GM19395 (cell line): ENCODE data around the gene PPID.
"Not testable (repeated sequence)": the region's sequence is repeated elsewhere in the genome, so short reads cannot be mapped to it uniquely, and the experiment has no call there.

Experiments used
- ATAC-seq: cut with Tn5 transposase; IDR thresholded peaks from one replicate; pipeline ENCODE4 v1.9.1; 2021; ENCODE audit warnings: mild to moderate bottlenecking, moderate library complexity; ENCODE audit not compliant: unreplicated experiment

PPID gene

DNA sequence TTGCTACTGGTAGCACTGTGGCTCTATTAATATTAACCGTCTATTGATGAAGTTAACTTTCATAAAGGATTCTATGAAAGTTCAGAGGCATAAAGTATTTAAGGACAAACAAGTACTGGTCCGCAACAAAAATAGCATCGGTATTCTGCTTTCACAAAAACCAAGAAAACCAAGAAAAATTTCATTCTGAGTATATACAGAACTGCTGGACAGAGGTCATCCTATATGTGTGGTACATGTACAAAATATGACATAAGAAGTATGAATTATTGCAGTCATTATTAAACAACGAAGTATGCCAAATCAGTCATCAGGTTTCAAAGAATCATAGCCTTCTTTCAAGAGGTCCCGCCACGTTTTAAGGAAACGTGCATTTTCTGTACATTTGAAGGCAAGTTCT lies 53.9 kb downstream of the PPID start:
- ATAC-seq, result no peak

DNA sequence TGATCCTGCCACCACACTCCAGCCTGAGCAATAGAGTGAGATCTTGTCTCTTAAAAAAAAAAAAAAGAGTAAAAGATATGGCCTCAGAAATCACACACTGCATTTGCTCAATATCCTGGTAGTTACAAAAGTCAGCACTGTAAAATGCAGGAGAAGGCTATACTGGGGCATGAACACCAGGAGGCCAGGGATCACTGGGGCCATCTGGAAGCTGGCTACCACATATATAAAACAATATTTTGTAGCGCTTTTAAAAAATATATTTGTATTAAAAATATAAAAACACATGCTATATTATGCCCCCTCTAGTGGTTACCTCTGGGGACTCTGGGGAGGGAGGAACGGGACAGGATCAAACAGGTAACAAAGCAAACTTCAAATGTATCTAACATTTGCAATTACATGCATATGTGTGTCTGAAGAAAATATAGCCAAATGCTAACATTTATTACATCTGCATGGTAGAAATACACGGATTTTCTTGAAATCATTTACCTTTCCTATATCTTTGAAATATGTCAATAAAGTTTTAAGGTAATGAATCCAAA lies 55.5 kb downstream of the PPID start:
- no peak for ATAC-seq

DNA sequence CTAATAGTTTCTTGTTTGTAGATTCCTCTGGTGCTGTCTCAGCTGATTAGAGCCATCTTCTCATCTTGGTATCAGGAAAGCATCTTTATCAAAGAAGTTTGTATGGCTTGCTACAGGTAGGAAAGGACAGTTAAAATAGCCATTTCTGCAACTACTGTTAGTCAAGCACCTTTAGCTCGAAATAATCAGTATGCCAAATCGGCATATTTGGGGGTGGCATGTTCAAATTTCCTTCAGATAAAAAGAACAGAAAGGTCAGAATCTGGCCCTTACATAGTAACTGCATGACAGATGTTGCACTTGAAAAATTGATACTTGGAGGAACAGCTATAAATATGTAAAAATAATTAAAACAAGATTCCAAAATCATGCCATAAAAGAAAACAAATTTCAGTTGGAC lies 56.3 kb downstream of the PPID start:
- ATAC-seq, result no peak

DNA sequence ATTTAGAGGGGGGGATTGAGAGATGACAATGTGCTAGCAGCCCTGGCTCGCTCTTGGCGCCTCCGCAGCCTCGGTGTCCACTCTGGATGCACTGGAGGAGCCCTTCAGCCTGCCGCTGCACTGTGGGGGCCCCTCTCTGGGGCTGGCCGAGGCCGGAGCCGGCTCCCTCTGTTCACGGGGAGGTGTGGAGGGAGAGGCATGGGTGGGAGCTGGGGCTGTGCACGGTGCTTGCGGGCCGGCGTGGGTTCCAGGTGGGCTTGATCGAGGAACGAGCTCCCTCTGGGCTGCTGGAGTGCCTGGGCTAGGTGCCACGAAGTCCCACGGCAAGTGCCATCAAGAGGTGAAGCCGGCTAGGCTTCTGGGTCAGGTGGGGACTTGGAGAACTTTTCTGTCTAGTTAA lies 58.4 kb downstream of the PPID start:
- no peak for ATAC-seq

DNA sequence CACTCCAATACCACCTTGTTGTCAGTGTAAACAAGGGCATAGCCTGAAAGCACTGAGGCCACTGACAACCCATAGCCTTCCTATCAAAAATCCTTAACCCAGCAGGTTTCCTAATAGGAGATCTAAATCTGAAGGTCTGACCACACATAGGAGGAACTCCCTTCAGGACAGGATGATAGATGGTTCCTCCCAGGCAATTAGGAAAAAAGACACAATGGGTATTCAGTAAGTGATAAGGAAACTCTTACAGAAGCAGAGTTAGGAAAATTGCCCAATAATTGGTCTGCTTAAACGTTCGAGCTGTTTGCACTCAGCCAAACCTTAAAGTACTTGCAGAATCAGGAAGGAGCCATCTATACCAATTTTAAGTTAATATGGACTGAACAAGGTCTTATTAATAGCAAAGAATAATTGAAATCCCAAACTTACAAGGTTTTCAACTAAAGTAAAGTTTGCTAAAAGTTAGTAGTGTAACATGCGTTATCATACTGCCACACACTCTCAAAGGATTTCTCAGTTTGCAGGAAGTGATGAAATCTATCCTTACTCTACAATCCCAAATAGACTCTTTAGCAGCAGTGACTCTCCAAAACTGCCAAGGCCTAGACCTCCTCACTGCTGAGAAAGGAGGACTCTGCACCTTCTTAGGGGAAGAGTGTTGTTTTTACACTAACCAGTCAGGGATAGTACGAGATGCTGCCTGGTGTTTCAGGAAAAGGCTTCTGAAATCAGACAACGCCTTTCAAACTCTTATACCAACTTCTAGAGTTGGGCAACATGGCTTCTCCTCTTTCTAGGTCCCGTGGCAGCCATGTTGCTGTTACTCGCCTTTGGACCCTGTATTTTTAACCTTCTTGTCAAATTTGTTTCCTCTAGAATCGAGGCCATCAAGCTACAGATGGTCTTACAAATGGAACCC lies 59.2 kb downstream of the PPID start:
- not testable (repeated sequence) for ATAC-seq

DNA sequence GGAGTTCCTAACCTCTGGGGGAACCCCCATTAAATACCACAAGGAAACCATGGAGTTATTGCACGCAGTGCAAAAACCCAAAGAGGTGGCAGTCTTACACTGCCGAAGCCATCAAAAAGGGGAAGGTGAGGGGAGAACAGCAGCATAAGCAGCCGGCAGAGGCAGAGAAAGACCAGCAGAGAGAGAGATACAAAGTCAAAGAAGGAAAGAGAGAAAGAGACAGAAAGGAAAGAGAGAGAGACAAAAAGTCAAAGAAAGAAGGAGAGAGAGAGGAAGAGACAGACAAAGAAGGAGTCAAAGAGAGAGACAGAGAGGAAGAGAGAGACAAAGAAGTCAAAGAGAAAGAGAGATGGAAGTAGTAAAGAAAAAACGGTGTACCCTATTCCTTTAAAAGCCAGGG lies 59.9 kb downstream of the PPID start:
- not testable (repeated sequence) for ATAC-seq
